ENCODE measurements around the gene TESMIN. TPM values are rescaled to one million over a fixed set of nuclear protein-coding genes. Genes with fewer than 3 reads are reported as not detected.

The TESMIN gene
- total RNA-seq, 1 experiment from 2014 or later, result 24.8 TPM

GRCh38 chr11:68687986-68688385, 63.3 kb downstream of the TESMIN start (continued):
- TF ChIP-seq CTCF (IDR thresholded peaks at IDR 0.05 in 2 of 3, conservative IDR thresholded peaks at IDR 0.05 in 1 of 3; ENCODE audit: borderline replicate concordance in 1 of 3, insufficient read depth in 1 of 3, low read depth in 2 of 3, low read length in 2 of 3) (no peak), EZH2 (IDR thresholded peaks at IDR 0.05) (no peak), ZNF274 (IDR thresholded peaks at IDR 0.05; ENCODE audit: low read depth, low read length) (no peak), POLR2A (IDR thresholded peaks at IDR 0.05; ENCODE audit: borderline replicate concordance, extremely low read depth, insufficient read depth, insufficient read length) (no peak), JUND (IDR thresholded peaks at IDR 0.05) (no peak), EGR1 (IDR thresholded peaks at IDR 0.05; ENCODE audit: low read depth) (no peak), ELF1 (IDR thresholded peaks at IDR 0.05; ENCODE audit: borderline replicate concordance, low read depth) (no peak), REST (IDR thresholded peaks at IDR 0.05; ENCODE audit: low read depth) (no peak), YY1 (IDR thresholded peaks at IDR 0.05; ENCODE audit: extremely low read depth, insufficient replicate concordance, low read depth, low read length) (no peak), ATF3 (IDR thresholded peaks at IDR 0.05) (no peak)
